H1 (cell line): Measurements from ENCODE around the gene RHOG. TPM values are rescaled to one million over a fixed set of nuclear protein-coding genes. Genes with fewer than 3 reads are reported as not detected.

Experiments
- CTCF ChIA-PET: fragments of 300-600 bp; sonication (Branson Sonifier 250); formaldehyde crosslinking; loops from one replicate; lab custom pipeline; 2021; ENCODE audit not compliant: partially characterized antibody; lab: Charles Lee
- POLR2A ChIA-PET: fragments of 300-600 bp; sonication (Branson Sonifier 250); formaldehyde crosslinking; loops from one replicate; lab custom pipeline; 2021; ENCODE audit warnings: inconsistent platforms; ENCODE audit not compliant: partially characterized antibody; lab: Charles Lee
- DNase-seq, 2 experiments: peaks; one replicate each; pipeline versions ENCODE4 v3.0.0 to v3.0.0-alpha.2; 2010 to 2022; ENCODE audit warnings: low spot score in 2 of 2, low read depth in 1 of 2, mixed read lengths in 1 of 2
- FAIRE-seq: peaks from 2 replicates; lab custom pipeline; 2011; peaks lifted over from hg19 to GRCh38; lab: Jason Lieb, UNC
- H2AFZ ChIP-seq: 2 replicates; pipeline ENCODE4 v1.8.1; 2012; ENCODE audit warnings: low read length, inconsistent platforms
- H2AK5ac ChIP-seq: 2 replicates; pipeline ENCODE4 v1.6.1; 2013; ENCODE audit warnings: low read depth, low read length
- H2BK120ac ChIP-seq: replicated peaks from 2 replicates; pipeline ENCODE3; 2013; ENCODE audit warnings: low read depth, low read length, inconsistent platforms
- H2BK12ac ChIP-seq: 2 replicates; pipeline ENCODE4 v1.6.1; 2013; ENCODE audit warnings: low read depth, low read length
- H2BK15ac ChIP-seq: 2 replicates; pipeline ENCODE4 v1.6.1; 2013; ENCODE audit warnings: low read length
- H2BK20ac ChIP-seq: 2 replicates; pipeline ENCODE4 v1.6.1; 2013; ENCODE audit warnings: low read length
- H2BK5ac ChIP-seq: 2 replicates; pipeline ENCODE4 v1.6.1; 2013; ENCODE audit warnings: low read depth, low read length
- H3K14ac ChIP-seq: 2 replicates; pipeline ENCODE4 v1.6.1; 2013; ENCODE audit warnings: inconsistent platforms; ENCODE audit not compliant: insufficient read length
- H3K18ac ChIP-seq: 2 replicates; pipeline ENCODE4 v1.6.1; 2013; ENCODE audit warnings: low read length; ENCODE audit errors: extremely low read depth
- H3K23ac ChIP-seq: 2 replicates; pipeline ENCODE4 v1.6.1; 2013; ENCODE audit warnings: inconsistent platforms; ENCODE audit not compliant: insufficient read length
- H3K23me2 ChIP-seq: 2 replicates; pipeline ENCODE4 v1.6.1; 2013; ENCODE audit warnings: low read depth, low read length
- H3K27ac ChIP-seq: 2 replicates; pipeline ENCODE4 v1.6.1; 2011; ENCODE audit warnings: low read depth, low read length, inconsistent platforms
- H3K27me3 ChIP-seq, 4 experiments: replicated peaks in 1 of 4; 1 replicate in 1 of 4; 2 replicates in 3 of 4; pipeline versions ENCODE4 v1.6.1 to v1.8.1; 2011 to 2013; ENCODE audit warnings: low read length in 3 of 4, mild to moderate bottlenecking in 3 of 4, inconsistent platforms in 2 of 4, mixed read lengths in 2 of 4, moderate library complexity in 1 of 4; ENCODE audit not compliant: control insufficient read depth in 3 of 4, insufficient read depth in 3 of 4; ENCODE audit errors: extremely low read depth in 1 of 4
- H3K36me3 ChIP-seq, 4 experiments: 2 replicates each; pipeline versions ENCODE4 v1.6.1 to v1.8.1; 2011 to 2013; ENCODE audit warnings: mild to moderate bottlenecking in 4 of 4, low read length in 3 of 4, moderate library complexity in 2 of 4, control low read depth in 1 of 4, inconsistent platforms in 1 of 4; ENCODE audit not compliant: insufficient read depth in 4 of 4, control insufficient read depth in 2 of 4
- H3K4ac ChIP-seq: replicated peaks from 2 replicates; pipeline ENCODE3; 2013; ENCODE audit warnings: low read length, low read depth, mixed read lengths, inconsistent platforms; ENCODE audit not compliant: insufficient read length
- H3K4me1 ChIP-seq, 4 experiments: replicated peaks in 1 of 4; 1 replicate in 1 of 4; 2 replicates in 3 of 4; pipeline versions ENCODE4 v1.6.1 to v1.8.1; 2011 to 2013; ENCODE audit warnings: low read length in 3 of 4, inconsistent platforms in 2 of 4, mixed read lengths in 1 of 4; ENCODE audit not compliant: insufficient read depth in 4 of 4, control insufficient read depth in 3 of 4
- H3K4me2 ChIP-seq, 2 experiments: 2 replicates each; pipeline versions ENCODE4 v1.6.1 to v1.8.1; 2011 to 2013; ENCODE audit warnings: low read depth in 2 of 2, low read length in 2 of 2, control low read depth in 1 of 2, inconsistent platforms in 1 of 2, mild to moderate bottlenecking in 1 of 2; ENCODE audit not compliant: insufficient read depth in 1 of 2
- H3K4me3 ChIP-seq, 4 experiments: fragments of 200-600, 300-600 bp in 1 of 4; sonication (generic), shearing (Covaris generic), sonication (Bioruptor Twin) in 1 of 4; 2 replicates each; pipeline versions ENCODE4 v1.5.1 to v1.8.1; 2011 to 2016; ENCODE audit warnings: low read length in 4 of 4, low read depth in 3 of 4, control low read depth in 2 of 4, inconsistent platforms in 2 of 4, mild to moderate bottlenecking in 2 of 4, mixed read lengths in 1 of 4, moderate library complexity in 1 of 4; ENCODE audit not compliant: insufficient read depth in 2 of 4; ENCODE audit errors: extremely low read depth in 1 of 4
- H3K56ac ChIP-seq: replicated peaks from 2 replicates; pipeline ENCODE3; 2013; ENCODE audit warnings: low read depth, mild to moderate bottlenecking, mixed read lengths, low read length, inconsistent platforms; ENCODE audit not compliant: insufficient read length
- H3K79me1 ChIP-seq: 2 replicates; pipeline ENCODE4 v1.6.1; 2013; ENCODE audit warnings: low read depth, low read length, control low read depth
- H3K79me2 ChIP-seq, 2 experiments: 2 replicates each; pipeline versions ENCODE4 v1.6.1 to v1.8.1; 2012 to 2013; ENCODE audit warnings: low read length in 2 of 2, mild to moderate bottlenecking in 2 of 2, inconsistent platforms in 1 of 2; ENCODE audit not compliant: insufficient read depth in 2 of 2, control insufficient read depth in 1 of 2
- H3K9ac ChIP-seq, 4 experiments: replicated peaks in 1 of 4; 1 replicate in 1 of 4; 2 replicates in 3 of 4; pipeline versions ENCODE4 v1.6.1 to v1.8.1; 2011 to 2013; ENCODE audit warnings: low read depth in 3 of 4, low read length in 3 of 4, control low read depth in 2 of 4, mild to moderate bottlenecking in 2 of 4, moderate library complexity in 2 of 4, inconsistent platforms in 1 of 4; ENCODE audit errors: extremely low read depth in 1 of 4
- H3K9me3 ChIP-seq, 2 experiments: 2 replicates each; pipeline versions ENCODE4 v1.6.1 to v1.8.1; 2012 to 2013; ENCODE audit warnings: mild to moderate bottlenecking in 2 of 2, moderate library complexity in 2 of 2, control low read depth in 1 of 2, inconsistent platforms in 1 of 2, low read depth in 1 of 2, low read length in 1 of 2, mixed read lengths in 1 of 2; ENCODE audit not compliant: insufficient read depth in 2 of 2
- H4K20me1 ChIP-seq, 2 experiments: replicated peaks in 1 of 2; 2 replicates each; pipeline versions ENCODE3 to v1.8.1; 2011 to 2013; ENCODE audit warnings: inconsistent platforms in 2 of 2, low read length in 2 of 2, mild to moderate bottlenecking in 1 of 2; ENCODE audit not compliant: insufficient read depth in 2 of 2, control insufficient read depth in 1 of 2
- H4K5ac ChIP-seq: 2 replicates; pipeline ENCODE4 v1.6.1; 2013; ENCODE audit warnings: low read length, low read depth, mixed read lengths, inconsistent platforms; ENCODE audit not compliant: insufficient read length
- H4K8ac ChIP-seq: 2 replicates; pipeline ENCODE4 v1.8.0; 2013; ENCODE audit warnings: mild to moderate bottlenecking, moderate library complexity, low read length, inconsistent platforms; ENCODE audit not compliant: insufficient read depth; ENCODE audit errors: extremely low read depth
- H4K91ac ChIP-seq: replicated peaks from 2 replicates; pipeline ENCODE3; 2013; ENCODE audit warnings: low read length, mixed read lengths, inconsistent platforms; ENCODE audit not compliant: insufficient read length
- ASH2L ChIP-seq: fragments of 200-600, 300-600 bp; sonication (generic); IDR thresholded peaks from one replicate; pipeline ENCODE4 v1.7.1; 2017; ENCODE audit warnings: low read length
- BCL11A ChIP-seq, 2 experiments: IDR thresholded peaks; one replicate each; pipeline ENCODE4 v1.6.1; 2011; ENCODE audit warnings: low read depth in 2 of 2, low read length in 2 of 2, mild to moderate bottlenecking in 2 of 2
- CBX8 ChIP-seq: fragments of 300-800, 300-1000 bp; sonication (generic); IDR thresholded peaks from 2 replicates; pipeline ENCODE4 v1.7.1; 2016; ENCODE audit warnings: low read depth, low read length, borderline replicate concordance
- CREB1 ChIP-seq: IDR thresholded peaks from 2 replicates; pipeline ENCODE4 v1.6.1; 2012; ENCODE audit warnings: inconsistent platforms
- EGR1 ChIP-seq: IDR thresholded peaks from 2 replicates; pipeline ENCODE4 v1.6.1; 2011; ENCODE audit warnings: low read depth, low read length, borderline replicate concordance
- MAFK ChIP-seq: IDR thresholded peaks from 2 replicates; pipeline ENCODE4 v1.6.1; 2012; ENCODE audit warnings: low read depth, mild to moderate bottlenecking, improper control_type of control experiment, low read length
- POLR2AphosphoS5 ChIP-seq: IDR thresholded peaks from 2 replicates; pipeline ENCODE4 v1.6.1; 2011; ENCODE audit warnings: low read depth, low read length
- SUZ12 ChIP-seq: fragments of 200-600 bp; sonication (generic); IDR thresholded peaks from 2 replicates; pipeline ENCODE4 v1.6.1; 2012; ENCODE audit warnings: mild to moderate bottlenecking, inconsistent platforms, low read length, moderate library complexity, mixed read lengths
- WGBS, 2 experiments: shearing (Covaris generic) in 1 of 2; methylation state at CpG; one replicate each; pipeline versions ENCODE4 v1.1.6 to v1.1.7; 2013 to 2015; ENCODE audit warnings: low lambda C conversion rate in 2 of 2, mixed read lengths in 2 of 2, inconsistent platforms in 1 of 2, low coverage in 1 of 2, missing lambda C conversion rate in 1 of 2; ENCODE audit not compliant: insufficient replicate concordance in 2 of 2, insufficient coverage in 1 of 2, insufficient read length in 1 of 2; ENCODE audit errors: extremely low coverage in 1 of 2, missing lambda C conversion rate in 1 of 2; 5-methylcytosine and 5-hydroxymethylcytosine counted together
- polyA plus RNA-seq, 7 experiments: library from polyadenylated mRNA; depleted of rRNA in 3 of 7; stranded (reverse) in 5 of 7; unstranded in 2 of 7; fragments of >200 nt in 5 of 7; fragments of 200-250 nt in 2 of 7; gene quantifications; 1 replicate in 5 of 7; 2 replicates in 1 of 7; 4 replicates in 1 of 7; pipeline versions ENCODE4 v1.2.1 to v1.2.3, GENCODE V29; 2011 to 2013; ENCODE audit warnings: missing spikeins in 2 of 7, mixed read lengths in 2 of 7
- total RNA-seq: library from RNA; stranded (reverse); fragmentation: NEBNext Ultra II Directional; extraction: Animal tissue kit (Norgen Biotek cat#: 25700); gene quantifications from 2 replicates; pipeline ENCODE4 v1.2.1, GENCODE V29; 2021
- TF ChIP-seq, protein P1 (sequence below): IDR thresholded peaks from 2 replicates; pipeline ENCODE4 v1.6.1; 2011; ENCODE audit warnings: low read length, improper control_type of control experiment

RHOG gene
- total and polyA plus RNA-seq, 2 of the 8 experiments (the other 6 are each of a cell fraction or from before 2014, with no cell fraction given), result 28.3 to 69.6 TPM

DNA sequence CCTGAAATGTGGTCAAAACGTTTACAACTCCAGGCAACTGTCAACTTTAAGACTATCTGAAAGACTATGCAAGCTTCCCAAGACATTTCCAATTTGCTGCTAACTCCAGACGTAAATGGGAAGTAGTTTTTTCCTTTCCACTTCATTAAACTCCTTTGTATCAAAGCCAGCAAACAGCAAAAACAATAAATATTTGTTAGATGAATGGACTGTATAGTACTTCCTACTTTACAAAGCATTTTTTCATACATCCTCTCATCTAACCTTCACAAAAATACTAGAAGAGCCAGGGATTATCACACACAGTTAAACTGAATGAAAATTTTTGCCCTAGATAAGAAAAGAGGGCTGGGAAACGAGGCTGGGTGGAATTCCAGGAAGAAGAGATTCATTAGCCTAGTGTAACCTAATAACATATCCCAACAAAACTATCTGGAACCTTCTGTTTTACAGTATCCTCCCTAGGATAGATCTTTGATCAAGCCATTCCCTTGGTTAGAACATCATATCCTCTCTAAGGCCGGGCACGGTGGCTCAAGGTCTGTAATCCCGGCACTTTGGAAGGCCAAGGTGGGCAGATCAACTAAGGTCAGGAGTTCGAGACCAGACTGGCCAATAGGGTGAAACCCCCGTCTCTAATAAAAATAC lies 53.9 kb downstream of the RHOG start:
- Histone ChIP-seq H3K79me2 (peaks cover 26 to 98% of the 10 kb centered on the region in 2 experiments), H2AFZ (no peak overlapping the region)
- DNase-seq, result no peak

More for the DNA sequence above, 53.9 kb downstream of the RHOG start:
- H3K18ac ChIP-seq, result no peak overlapping the region
- peaks cover 7 to 9% of the 10 kb centered on the region in 2 experiments for H4K20me1 ChIP-seq
- peaks cover 0 to 16% (median 0%) of the 10 kb centered on the region in 4 experiments; a peak in 4 of 8 replicates for H3K36me3 ChIP-seq
- no peak overlapping the region for H3K23ac ChIP-seq
- no peak overlapping the region for H3K4ac ChIP-seq
- H2BK15ac ChIP-seq, result no peak overlapping the region
- no peak overlapping the region for H2BK120ac ChIP-seq
- no peak overlapping the region for H3K4me3 ChIP-seq
- H3K14ac ChIP-seq, result no peak overlapping the region
- H4K5ac ChIP-seq, result no peak overlapping the region
- CTCF ChIA-PET, result interaction anchor here (1.5 to 4.2 kb wide), 3 partner anchors 21 to 287 kb away, joined by 3 to 24 read pairs (median 6); partner anchors contain the start of gene PGAP2
- H3K4me1 ChIP-seq, result no peaks in the 10 kb centered on the region
- no peaks in the 10 kb centered on the region for H3K9me3 ChIP-seq
- WGBS, 2 experiments, result 92% methylated on average over 8 of the region's 8 CpGs; no CpG with 5 or more reads in 1 of the 2 experiments
- H2BK5ac ChIP-seq, result no peak overlapping the region
- POLR2A ChIA-PET, result no interaction called here
- TF ChIP-seq MAFK (no peak), EGR1 (no peak), SUZ12 (no peak), CREB1 (no peak), CBX8 (no peak), BCL11A (IDR thresholded peaks at IDR 0.05; ENCODE audit: low read depth in 2 of 2, low read length in 2 of 2) (no peak), POLR2AphosphoS5 (no peak), ASH2L (no peak)
- TF ChIP-seq, protein P1, sequence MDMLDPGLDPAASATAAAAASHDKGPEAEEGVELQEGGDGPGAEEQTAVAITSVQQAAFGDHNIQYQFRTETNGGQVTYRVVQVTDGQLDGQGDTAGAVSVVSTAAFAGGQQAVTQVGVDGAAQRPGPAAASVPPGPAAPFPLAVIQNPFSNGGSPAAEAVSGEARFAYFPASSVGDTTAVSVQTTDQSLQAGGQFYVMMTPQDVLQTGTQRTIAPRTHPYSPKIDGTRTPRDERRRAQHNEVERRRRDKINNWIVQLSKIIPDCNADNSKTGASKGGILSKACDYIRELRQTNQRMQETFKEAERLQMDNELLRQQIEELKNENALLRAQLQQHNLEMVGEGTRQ, result no peak
- no peak for FAIRE-seq
- H3K9ac ChIP-seq, result no peak overlapping the region
- H4K91ac ChIP-seq, result no peak overlapping the region
- H3K23me2 ChIP-seq, result no peaks in the 10 kb centered on the region; the same call in 1 of the 2 replicates
- no peak overlapping the region for H2AK5ac ChIP-seq
- H3K79me1 ChIP-seq, result peaks cover 5% of the 10 kb centered on the region
- H3K4me2 ChIP-seq, result no peak overlapping the region
- H3K56ac ChIP-seq, result no peak overlapping the region
- H2BK12ac ChIP-seq, result no peak overlapping the region
- no peaks in the 10 kb centered on the region for H3K27me3 ChIP-seq
- H2BK20ac ChIP-seq, result no peak overlapping the region
- no peak overlapping the region for H3K27ac ChIP-seq
- no peak overlapping the region for H4K8ac ChIP-seq
